ENCODE measurements around the gene CCR4. TPM values are rescaled to one million over a fixed set of nuclear protein-coding genes. Genes with fewer than 3 reads are reported as not detected.
A peak's percentile ranks its signal among the peaks of the same experiment; 100 is the strongest.
"Not testable (repeated sequence)": the region's sequence is repeated elsewhere in the genome, so short reads cannot be mapped to it uniquely, and the experiment has no call there.

The CCR4 gene
- total and polyA plus RNA-seq, 11 donors = 0.01 to 1.8 (median 0.32) TPM; not detected in 8

- WGBS, 4 donors = 85 to 87% (median 87%) methylated on average over 7 of the region's 7 CpGs
- Histone ChIP-seq H3K36me3 (no peaks in the 10 kb centered on the region), H3K27me3 (peaks cover 0 to 4% (median 0%) of the 10 kb centered on the region in 9 donors), H3K9me3 (peaks cover 0 to 4% (median 0%) of the 10 kb centered on the region in 12 donors), H3K4me1 (no peaks in the 10 kb centered on the region), H3K4me3 (no peak overlapping the region), H3K27ac (no peak overlapping the region)
- intact Hi-C loops (cut with DNase I) = no loop called here
- TF ChIP-seq POLR2A (IDR thresholded peaks at IDR 0.05) = no peak
- no peak for TF ChIP-seq CTCF (IDR thresholded peaks at IDR 0.05)
- no peak for ATAC-seq
- no peak for DNase-seq
Observed at GRCh38 chr3:32922078-32922477, 29.4 kb upstream of the CCR4 start.

GRCh38 chr3:32930161-32930560 lies 21.3 kb upstream of the CCR4 start:
- DNase-seq (no peak), ATAC-seq (no peak)
- peaks cover 0 to 4% (median 0%) of the 10 kb centered on the region in 9 donors for H3K27me3 ChIP-seq
- no peaks in the 10 kb centered on the region for H3K36me3 ChIP-seq
- no peak for TF ChIP-seq POLR2A (IDR thresholded peaks at IDR 0.05)
- no peak for TF ChIP-seq CTCF (IDR thresholded peaks at IDR 0.05)
- WGBS, 4 donors = 92 to 95% (median 94%) methylated on average over 3 of the region's 3 CpGs
- no peak overlapping the region for H3K4me3 ChIP-seq
- intact Hi-C loops (cut with DNase I) = loop anchor here in 9 of 10 donors (5.0 to 10.0 kb wide), 5 partner anchors 195 to 425 kb away; partner anchors contain the start of gene CMTM6 (in 1 of the 9)
- no peaks in the 10 kb centered on the region for H3K9me3 ChIP-seq
- H3K4me1 ChIP-seq = no peaks in the 10 kb centered on the region
- no peak overlapping the region for H3K27ac ChIP-seq

- H3K9me3 ChIP-seq, H3K4me1 ChIP-seq, H3K4me3 ChIP-seq, H3K36me3 ChIP-seq, ATAC-seq, DNase-seq, H3K27ac ChIP-seq, H3K27me3 ChIP-seq: not testable (repeated sequence)
- WGBS, 4 donors = 77 to 87% (median 80%) methylated on average over 2 of the region's 2 CpGs
- intact Hi-C loops (cut with DNase I) = loop anchor here in 9 of 10 donors (5.0 to 10.0 kb wide), 5 partner anchors 196 to 426 kb away; partner anchors contain the start of gene CMTM6 (in 1 of the 9)
Observed at GRCh38 chr3:32931273-32931672, 20.2 kb upstream of the CCR4 start.

- ATAC-seq = no peak
Observed at GRCh38 chr3:32934150-32934742, 17.2 kb upstream of the CCR4 start.

More at GRCh38 chr3:32934150-32934742, 17.2 kb upstream of the CCR4 start:
- WGBS, 4 donors = 72 to 84% (median 82%) methylated on average over 5 of the region's 5 CpGs
- no peaks in the 10 kb centered on the region for H3K4me1 ChIP-seq
- no peak overlapping the region for H3K4me3 ChIP-seq
- TF ChIP-seq CTCF (IDR thresholded peaks at IDR 0.05) (peak; percentile 32 to 69 (median 55)), POLR2A (IDR thresholded peaks at IDR 0.05) (no peak)
- no peaks in the 10 kb centered on the region for H3K27me3 ChIP-seq
- intact Hi-C loops (cut with DNase I) = loop anchor here in 9 of 10 donors (5.0 to 10.0 kb wide), 5 partner anchors 199 to 429 kb away; partner anchors contain the start of gene CMTM6 (in 1 of the 9)
- no peak overlapping the region for H3K27ac ChIP-seq
- no peak for DNase-seq
- H3K9me3 ChIP-seq = no peaks in the 10 kb centered on the region
- no peaks in the 10 kb centered on the region for H3K36me3 ChIP-seq

All from heart left ventricle (tissue), 16 donors.